ENCODE measurements around the gene NEXN.
"Not testable (repeated sequence)": the region's sequence is repeated elsewhere in the genome, so short reads cannot be mapped to it uniquely, and the experiment has no call there.

The NEXN gene

GRCh38 chr1:77906019-77906545 lies 17.7 kb downstream of the NEXN start:
- no peak for DNase-seq (ENCODE audit: low read depth)

GRCh38 chr1:77906624-77907023 lies 18.2 kb downstream of the NEXN start:
- no peak for DNase-seq (ENCODE audit: low read depth)

- no peak for DNase-seq (ENCODE audit: low read depth)
Observed at GRCh38 chr1:77910116-77910515, 21.7 kb downstream of the NEXN start.

- DNase-seq (ENCODE audit: low read depth): not testable (repeated sequence)
Observed at GRCh38 chr1:77918918-77919317, 30.5 kb downstream of the NEXN start.

GRCh38 chr1:77925518-77925917 lies 37.1 kb downstream of the NEXN start:
- peak; percentile 48 for DNase-seq (ENCODE audit: low read depth)

- no peak for DNase-seq (ENCODE audit: low read depth)
Observed at GRCh38 chr1:77925956-77926355, 37.5 kb downstream of the NEXN start.

GRCh38 chr1:77926561-77927357 lies 38.3 kb downstream of the NEXN start:
- no peak for DNase-seq (ENCODE audit: low read depth)

- DNase-seq (ENCODE audit: low read depth): no peak
Observed at GRCh38 chr1:77927414-77927813, 39.0 kb downstream of the NEXN start.

- no peak for DNase-seq (ENCODE audit: low read depth)
Observed at GRCh38 chr1:77929806-77930205, 41.4 kb downstream of the NEXN start.

GRCh38 chr1:77938651-77939050 lies 50.2 kb downstream of the NEXN start:
- DNase-seq (ENCODE audit: low read depth): no peak

GRCh38 chr1:77940921-77941570 lies 52.6 kb downstream of the NEXN start:
- DNase-seq (ENCODE audit: low read depth): no peak

GRCh38 chr1:77942400-77943140 lies 54.1 kb downstream of the NEXN start:
- no peak for DNase-seq (ENCODE audit: low read depth)

- DNase-seq (ENCODE audit: low read depth): no peak
Observed at GRCh38 chr1:77945345-77945744, 56.9 kb downstream of the NEXN start.

GRCh38 chr1:77948841-77949424 lies 60.5 kb downstream of the NEXN start:
- peak; percentile 9 for DNase-seq (ENCODE audit: low read depth)

- peak; percentile 3 for DNase-seq (ENCODE audit: low read depth)
Observed at GRCh38 chr1:77950873-77951272, 62.4 kb downstream of the NEXN start.

- DNase-seq (ENCODE audit: low read depth): no peak
Observed at GRCh38 chr1:77951328-77951727, 62.9 kb downstream of the NEXN start.

- no peak for DNase-seq (ENCODE audit: low read depth)
Observed at GRCh38 chr1:77953907-77954306, 65.5 kb downstream of the NEXN start.

GRCh38 chr1:77954521-77954920 lies 66.1 kb downstream of the NEXN start:
- DNase-seq (ENCODE audit: low read depth): no peak

GRCh38 chr1:77955709-77956108 lies 67.3 kb downstream of the NEXN start:
- no peak for DNase-seq (ENCODE audit: low read depth)

- no peak for DNase-seq (ENCODE audit: low read depth)
Observed at GRCh38 chr1:77956464-77956863, 68.0 kb downstream of the NEXN start.

GRCh38 chr1:77958391-77958790 lies 70.0 kb downstream of the NEXN start:
- no peak for DNase-seq (ENCODE audit: low read depth)

- no peak for DNase-seq (ENCODE audit: low read depth)
Observed at GRCh38 chr1:77958850-77959249, 70.4 kb downstream of the NEXN start.

Measured in GM04504 (cell line).